Peyer's patch (tissue), 4 donors: ENCODE results near the gene RNASEH1. TPM values are rescaled to one million over a fixed set of nuclear protein-coding genes. Genes with fewer than 3 reads are reported as not detected.

Experiments
- DNase-seq, 3 donors: peaks; one replicate each; pipeline ENCODE4 v3.0.0-alpha.2; 2017 to 2019
- H3K27ac ChIP-seq, 4 donors: fragments of 200-600 bp; sonication (generic); one replicate each; pipeline ENCODE4 v1.5.1; 2016 to 2019
- H3K27me3 ChIP-seq, 2 donors: fragments of 200-600 bp; sonication (generic); one replicate each; pipeline ENCODE4 v1.5.1; 2019
- H3K36me3 ChIP-seq, 3 donors: fragments of 200-600 bp; sonication (generic); one replicate each; pipeline ENCODE4 v1.5.1; 2016 to 2019
- H3K4me1 ChIP-seq, 4 donors: fragments of 200-600 bp; sonication (generic); one replicate each; pipeline ENCODE4 v1.5.1; 2016 to 2019
- H3K4me3 ChIP-seq, 4 donors: fragments of 200-600 bp; sonication (generic); 1 replicate in 3 of 4; 2 replicates in 1 of 4; pipeline ENCODE4 v1.5.1; 2016 to 2019; ENCODE audit warnings: mild to moderate bottlenecking in 1 of 4
- H3K9me3 ChIP-seq, 4 donors: fragments of 200-600 bp; sonication (generic); one replicate each; pipeline ENCODE4 v1.5.1; 2016 to 2019; ENCODE audit warnings: mild to moderate bottlenecking in 1 of 4
- POLR2A ChIP-seq, 2 donors: fragments of 450-650 bp; IDR thresholded peaks; one replicate each; pipeline ENCODE4 v1.5.1; 2017; ENCODE audit warnings: antibody characterized with exemption in 2 of 2, mild to moderate bottlenecking in 2 of 2, moderate library complexity in 2 of 2
- total RNA-seq, 4 donors: library from RNA; depleted of rRNA; stranded (reverse); fragments of >200 nt; gene quantifications; one replicate each; pipeline ENCODE4 v1.1.0, GENCODE V29; 2016
- TF ChIP-seq, protein P1 (sequence below), 6 experiments: fragments of 450-650 bp in 4 of 6; fragments of 200-600 bp in 2 of 6; sonication (generic) in 1 of 6; IDR thresholded peaks; one replicate each; pipeline ENCODE4 v1.5.1; 2017 to 2019; ENCODE audit warnings: antibody characterized with exemption in 6 of 6, mild to moderate bottlenecking in 3 of 6, moderate library complexity in 1 of 6

Gene RNASEH1
- total RNA-seq, 4 donors from 2014 or later = 8.2 to 42.9 (median 14.8) TPM

DNA sequence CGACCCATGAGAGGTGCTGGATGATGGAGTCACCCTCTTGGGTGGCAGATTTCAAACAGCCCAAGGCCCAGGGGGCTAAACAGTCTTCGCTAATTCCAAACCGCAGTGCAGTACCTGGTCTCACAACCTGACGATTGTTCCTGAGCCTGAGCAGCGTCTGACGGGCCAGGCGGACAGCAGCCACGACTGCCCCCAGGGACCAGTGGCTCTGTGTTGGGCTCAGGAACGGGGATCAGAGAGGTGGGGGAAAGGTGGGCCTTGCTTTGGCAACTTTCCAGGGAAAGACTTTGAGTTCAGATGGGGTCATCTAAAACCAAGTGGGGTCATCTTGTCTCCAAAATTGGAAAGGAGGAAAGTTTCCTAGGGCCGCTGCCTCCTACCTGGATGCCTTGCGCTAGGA lies 37.3 kb upstream of the RNASEH1 start:
- Histone ChIP-seq H3K27me3 (no peaks in the 10 kb centered on the region), H3K4me3 (no peak overlapping the region), H3K9me3 (no peaks in the 10 kb centered on the region), H3K4me1 (no peaks in the 10 kb centered on the region), H3K27ac (no peak overlapping the region), H3K36me3 (no peaks in the 10 kb centered on the region)
- DNase-seq = no peak
- no peak for TF ChIP-seq POLR2A (IDR thresholded peaks at IDR 0.05)
- TF ChIP-seq, protein P1, sequence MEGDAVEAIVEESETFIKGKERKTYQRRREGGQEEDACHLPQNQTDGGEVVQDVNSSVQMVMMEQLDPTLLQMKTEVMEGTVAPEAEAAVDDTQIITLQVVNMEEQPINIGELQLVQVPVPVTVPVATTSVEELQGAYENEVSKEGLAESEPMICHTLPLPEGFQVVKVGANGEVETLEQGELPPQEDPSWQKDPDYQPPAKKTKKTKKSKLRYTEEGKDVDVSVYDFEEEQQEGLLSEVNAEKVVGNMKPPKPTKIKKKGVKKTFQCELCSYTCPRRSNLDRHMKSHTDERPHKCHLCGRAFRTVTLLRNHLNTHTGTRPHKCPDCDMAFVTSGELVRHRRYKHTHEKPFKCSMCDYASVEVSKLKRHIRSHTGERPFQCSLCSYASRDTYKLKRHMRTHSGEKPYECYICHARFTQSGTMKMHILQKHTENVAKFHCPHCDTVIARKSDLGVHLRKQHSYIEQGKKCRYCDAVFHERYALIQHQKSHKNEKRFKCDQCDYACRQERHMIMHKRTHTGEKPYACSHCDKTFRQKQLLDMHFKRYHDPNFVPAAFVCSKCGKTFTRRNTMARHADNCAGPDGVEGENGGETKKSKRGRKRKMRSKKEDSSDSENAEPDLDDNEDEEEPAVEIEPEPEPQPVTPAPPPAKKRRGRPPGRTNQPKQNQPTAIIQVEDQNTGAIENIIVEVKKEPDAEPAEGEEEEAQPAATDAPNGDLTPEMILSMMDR (IDR thresholded peaks at IDR 0.05) = no peak

GRCh38 chr2:3594493-3595281 lies 36.6 kb upstream of the RNASEH1 start, which contains the start of gene COLEC11:
Gene COLEC11 (plus strand): TSS chr2:3595112. CDS start chr2:3604341, 9,229 bp downstream.
- Histone ChIP-seq H3K27me3 (no peaks in the 10 kb centered on the region), H3K9me3 (no peaks in the 10 kb centered on the region), H3K4me3 (no peak within 1 kb of the TSS), H3K4me1 (no peaks in the 10 kb centered on the region), H3K36me3 (no peaks in the 10 kb centered on the region), H3K27ac (no peak within 1 kb of the TSS)
- no peak for DNase-seq
- TF ChIP-seq POLR2A (IDR thresholded peaks at IDR 0.05) = no peak
- TF ChIP-seq, protein P1 (IDR thresholded peaks at IDR 0.05) = no peak

DNA sequence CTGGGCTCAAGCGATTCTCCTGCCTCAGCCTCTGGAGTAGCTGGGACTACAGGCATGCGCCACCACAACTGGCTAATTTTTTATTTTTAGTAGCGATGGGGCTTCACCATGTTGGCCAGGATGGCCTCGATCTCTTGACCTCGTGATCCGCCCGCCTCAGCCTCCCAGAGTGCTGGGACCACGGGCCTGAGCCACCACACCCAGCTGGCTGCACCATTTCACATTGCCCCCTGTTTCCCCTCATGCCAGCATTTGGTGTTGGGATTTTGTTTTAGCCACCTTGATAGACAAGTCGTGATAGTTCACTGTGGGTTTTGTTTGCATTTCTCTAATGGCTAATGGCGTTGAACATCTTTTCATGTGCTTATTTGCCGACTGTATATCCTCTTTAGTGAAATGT lies 31.0 kb upstream of the RNASEH1 start:
- TF ChIP-seq, protein P1 (IDR thresholded peaks at IDR 0.05) = no peak
- TF ChIP-seq POLR2A (IDR thresholded peaks at IDR 0.05) = no peak
- no peak for DNase-seq
- H3K36me3 ChIP-seq = no peaks in the 10 kb centered on the region
- H3K27ac ChIP-seq = no peak overlapping the region
- H3K4me1 ChIP-seq = peaks cover 0 to 6% (median 0%) of the 10 kb centered on the region in 4 donors
- no peaks in the 10 kb centered on the region for H3K9me3 ChIP-seq
- H3K27me3 ChIP-seq = no peaks in the 10 kb centered on the region
- no peak overlapping the region for H3K4me3 ChIP-seq

DNA sequence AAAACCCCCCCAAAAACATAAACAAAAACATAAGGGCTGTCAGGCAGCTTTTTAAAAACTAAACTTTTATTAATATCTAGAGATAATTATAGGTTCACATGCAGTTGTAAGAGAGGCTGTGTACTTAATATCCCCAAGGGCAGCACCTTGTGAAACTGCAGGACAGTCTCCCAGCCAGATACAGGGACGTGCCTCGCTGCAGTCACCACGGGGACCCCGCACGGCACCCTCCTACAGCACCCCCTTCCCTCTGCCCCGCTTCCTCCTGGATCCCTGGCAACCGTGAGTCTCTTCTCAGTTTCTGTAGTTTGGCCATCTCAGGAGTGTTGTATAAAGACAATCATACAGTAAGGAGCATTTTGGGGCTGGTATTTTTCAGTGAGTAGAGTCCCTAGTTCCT lies 30.0 kb upstream of the RNASEH1 start:
- Histone ChIP-seq H3K36me3 (peaks cover 0 to 8% (median 0%) of the 10 kb centered on the region in 3 donors), H3K27ac (no peak overlapping the region), H3K4me3 (no peak overlapping the region), H3K9me3 (no peaks in the 10 kb centered on the region), H3K27me3 (no peaks in the 10 kb centered on the region), H3K4me1 (peaks cover 0 to 6% (median 0%) of the 10 kb centered on the region in 4 donors)
- TF ChIP-seq POLR2A (IDR thresholded peaks at IDR 0.05) = no peak
- TF ChIP-seq, protein P1 (IDR thresholded peaks at IDR 0.05) = no peak
- no peak for DNase-seq

DNA sequence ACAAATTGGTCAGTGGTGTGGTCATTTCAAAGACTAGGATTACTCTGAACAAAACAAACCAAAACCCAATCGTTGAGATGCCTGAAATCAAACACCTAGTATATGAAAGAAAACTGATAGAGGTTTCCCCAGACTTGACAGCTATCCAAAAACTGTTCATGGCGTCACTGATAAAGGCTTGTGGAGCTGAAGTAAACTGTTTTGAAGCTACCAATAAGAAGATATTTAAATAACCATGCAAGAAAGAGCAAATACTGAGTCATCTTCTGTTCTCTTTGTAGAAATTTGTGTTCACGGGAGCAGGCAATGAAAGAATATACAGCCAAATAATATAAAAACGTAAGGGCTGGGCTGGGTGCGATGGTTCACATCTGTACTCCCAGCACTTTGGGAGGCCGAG lies 29.3 kb upstream of the RNASEH1 start:
- Histone ChIP-seq H3K4me1 (peaks cover 0 to 6% (median 0%) of the 10 kb centered on the region in 4 donors), H3K27me3 (no peaks in the 10 kb centered on the region), H3K27ac (no peak overlapping the region), H3K36me3 (peaks cover 0 to 8% (median 0%) of the 10 kb centered on the region in 3 donors), H3K9me3 (no peaks in the 10 kb centered on the region), H3K4me3 (no peak overlapping the region)
- DNase-seq = no peak
- TF ChIP-seq POLR2A (IDR thresholded peaks at IDR 0.05) = no peak
- TF ChIP-seq, protein P1 (IDR thresholded peaks at IDR 0.05) = no peak
